Stimulated activated CD4-positive, alpha-beta T cell treated with anti-CD3 and anti-CD28 coated beads, Interleukin-12 subunit alpha, Interleukin-12 subunit beta, amount 100 ng/mL, for 4 hours (primary cell): ENCODE results near the gene ADAM22.

Source experiments
- DNase-seq: peaks from one replicate; pipeline ENCODE4 v3.0.0-alpha.2; 2020

ADAM22 gene

GRCh38 chr7:87966271-87966670 lies 32.2 kb downstream of the ADAM22 start:
- DNase-seq = no peak

GRCh38 chr7:87968021-87968420 lies 34.0 kb downstream of the ADAM22 start:
- DNase-seq = no peak

GRCh38 chr7:87982116-87982515 lies 48.1 kb downstream of the ADAM22 start:
- no peak for DNase-seq

DNA sequence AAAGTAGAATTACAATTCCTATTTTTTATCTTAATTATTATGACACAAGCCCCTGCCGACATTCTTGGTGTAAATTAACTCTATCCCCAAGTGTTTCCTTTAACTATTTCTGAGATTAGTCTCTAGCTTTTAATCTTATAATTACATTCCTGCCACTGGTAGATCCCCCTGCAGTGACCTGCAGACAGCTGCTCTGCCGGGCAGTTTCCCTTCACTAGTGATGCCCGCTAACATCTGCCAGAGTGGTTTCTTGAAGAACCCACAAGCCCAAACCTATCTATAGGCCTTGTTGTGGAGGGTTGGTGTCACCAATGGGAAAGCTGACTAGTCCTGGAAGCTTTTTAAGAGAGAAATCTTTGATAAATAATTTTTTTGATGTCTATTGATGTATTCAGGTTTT lies 50.0 kb downstream of the ADAM22 start:
- no peak for DNase-seq

DNA sequence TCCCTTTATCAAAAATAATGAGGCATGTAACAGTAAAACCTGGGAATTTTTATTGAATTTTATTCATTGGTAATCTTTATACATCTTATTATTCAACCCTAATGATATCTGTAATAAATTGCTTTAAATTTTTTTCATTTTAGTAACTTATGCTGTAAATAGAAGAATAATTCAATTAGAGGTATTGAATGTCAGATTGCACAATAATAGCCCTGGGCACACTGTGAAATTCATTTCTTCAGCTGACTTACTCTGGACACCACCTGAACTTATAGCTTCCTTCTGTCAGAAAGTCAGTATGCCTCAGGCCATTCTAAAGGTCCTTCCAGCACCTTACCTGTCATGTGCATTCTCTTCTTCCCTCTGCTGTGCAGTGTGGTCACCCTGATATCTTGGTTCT lies 59.2 kb downstream of the ADAM22 start:
- DNase-seq = no peak

GRCh38 chr7:87999261-87999660 lies 65.2 kb downstream of the ADAM22 start:
- DNase-seq = no peak

GRCh38 chr7:88001744-88002530 lies 67.9 kb downstream of the ADAM22 start:
- DNase-seq = no peak

- no peak for DNase-seq
Observed at GRCh38 chr7:88002617-88003016, 68.6 kb downstream of the ADAM22 start.

GRCh38 chr7:88003581-88003980 lies 69.5 kb downstream of the ADAM22 start:
- no peak for DNase-seq

DNA sequence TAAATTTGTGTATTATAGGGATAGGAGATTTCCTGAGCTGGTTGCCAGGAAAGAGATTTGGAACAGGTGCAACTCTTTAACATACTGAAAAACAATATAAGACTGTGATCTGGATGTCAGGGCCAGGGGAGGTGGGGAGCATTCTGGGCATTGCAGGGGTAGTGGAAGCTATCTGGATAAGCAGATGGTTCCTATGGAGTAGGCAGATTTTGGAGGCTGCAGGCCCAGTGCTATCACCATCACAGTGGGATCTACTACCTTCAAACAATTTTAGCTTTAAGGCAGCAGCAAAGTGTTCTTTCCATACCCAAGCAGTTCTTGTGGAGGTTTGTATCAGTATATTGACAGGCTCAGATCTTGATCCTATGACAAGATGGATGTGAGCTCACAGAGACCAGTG lies 71.1 kb downstream of the ADAM22 start:
- DNase-seq = no peak

DNA sequence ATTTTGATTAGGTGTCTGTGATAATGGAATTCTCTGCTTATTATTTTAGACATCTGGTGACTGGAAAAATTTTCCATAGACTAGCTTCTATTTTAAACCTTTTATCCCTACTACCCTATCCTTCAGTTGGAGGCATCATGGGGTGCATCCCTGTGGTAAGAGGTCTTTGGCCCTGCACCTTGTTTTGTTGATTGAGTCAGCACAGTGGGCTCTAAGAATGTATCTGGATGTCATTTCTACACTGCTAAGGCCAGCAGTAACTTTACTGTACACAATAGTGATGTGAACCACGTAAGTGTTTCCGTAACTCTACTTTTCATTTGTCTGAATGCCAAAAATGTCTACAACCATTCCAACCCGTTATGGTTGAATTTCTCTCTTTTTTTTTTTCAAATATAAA lies 75.6 kb downstream of the ADAM22 start:
- DNase-seq = no peak

GRCh38 chr7:88012086-88012485 lies 78.0 kb downstream of the ADAM22 start:
- no peak for DNase-seq

DNA sequence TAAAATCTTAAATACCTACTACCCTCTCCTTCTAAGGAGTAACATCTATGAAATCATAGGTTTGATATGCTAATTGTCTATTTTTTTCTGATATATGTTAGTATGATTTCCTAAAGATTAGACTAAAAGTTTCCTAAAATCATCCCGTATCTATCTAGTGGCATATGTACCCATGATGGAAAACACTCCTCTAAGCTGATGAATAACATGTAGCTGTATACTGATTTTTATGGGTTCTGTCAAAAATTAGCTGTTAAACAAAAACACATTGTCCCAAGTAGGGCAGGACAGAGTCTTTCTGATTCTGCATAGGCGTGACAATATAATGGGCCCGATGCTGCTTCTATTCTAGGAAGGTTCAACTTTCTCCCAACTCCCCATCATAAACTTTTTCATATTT lies 79.9 kb downstream of the ADAM22 start:
- no peak for DNase-seq

GRCh38 chr7:88014581-88014980 lies 80.5 kb downstream of the ADAM22 start:
- DNase-seq = no peak

GRCh38 chr7:88015309-88015708 lies 81.3 kb downstream of the ADAM22 start:
- no peak for DNase-seq

- no peak for DNase-seq
Observed at GRCh38 chr7:88018501-88018900, 84.5 kb downstream of the ADAM22 start.

DNA sequence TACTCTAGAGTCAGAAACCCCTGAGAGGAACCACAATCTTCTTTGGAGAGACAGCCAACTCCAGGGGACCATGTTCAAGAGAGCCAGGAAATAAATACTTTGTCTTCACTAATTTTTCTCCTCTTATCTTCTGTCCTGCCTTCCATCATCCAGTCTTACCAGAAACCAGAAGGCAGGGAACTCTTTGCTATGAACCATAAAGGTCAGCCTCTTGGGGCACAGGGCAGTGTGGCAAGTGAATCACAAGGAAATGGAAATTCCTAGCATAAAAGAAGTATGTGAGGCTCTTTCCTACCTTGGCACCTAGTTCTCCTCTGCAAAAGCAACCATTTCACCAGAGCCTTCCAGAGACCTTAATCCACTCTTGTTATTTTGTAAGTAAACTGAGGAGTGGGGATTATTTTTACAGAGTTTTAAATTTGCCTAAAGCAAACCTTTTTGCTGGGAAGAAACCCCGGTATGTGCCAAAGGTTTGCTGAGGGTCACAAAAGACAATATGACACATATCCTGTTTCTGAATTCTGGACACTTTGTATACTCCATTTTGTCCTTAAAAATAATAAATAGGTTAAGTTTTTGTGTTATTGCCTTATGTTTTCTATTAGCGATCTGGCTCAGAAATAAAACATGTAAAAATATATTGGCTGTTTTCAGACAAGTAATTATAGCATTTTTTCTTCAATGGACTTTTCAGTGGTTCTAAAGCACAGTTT lies 87.1 kb downstream of the ADAM22 start:
- no peak for DNase-seq

GRCh38 chr7:88027724-88028123 lies 93.7 kb downstream of the ADAM22 start:
- DNase-seq = no peak

DNA sequence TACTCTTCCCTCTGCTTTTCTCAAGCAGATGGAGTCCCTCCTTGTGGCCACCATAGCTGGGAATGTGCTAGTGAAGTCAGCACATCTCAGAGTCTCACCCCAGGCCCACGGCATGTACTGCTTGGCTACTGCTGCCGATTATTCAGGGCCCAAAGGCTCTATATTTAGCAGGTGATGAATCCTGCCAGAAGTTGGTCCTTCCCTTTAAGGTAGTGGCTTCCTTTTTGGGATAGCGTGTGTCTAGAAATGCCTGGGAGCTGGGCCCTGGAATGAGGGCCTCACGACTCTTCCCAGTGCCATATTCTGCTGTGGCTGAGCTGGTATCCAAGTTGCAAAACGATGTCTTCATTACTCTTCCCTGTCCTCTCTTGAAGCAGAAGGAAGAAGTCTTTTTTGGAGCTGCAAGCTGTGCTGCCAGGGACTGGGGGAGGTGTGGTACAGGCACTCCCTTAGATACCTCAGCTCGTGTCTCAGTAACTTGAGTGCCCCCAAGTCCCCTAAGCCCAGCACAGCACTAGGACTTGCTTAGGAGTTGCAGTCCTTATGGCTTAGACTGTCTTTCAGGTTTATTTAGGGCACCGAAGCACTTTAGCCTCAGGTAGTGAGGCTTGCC lies 100.1 kb downstream of the ADAM22 start:
- no peak for DNase-seq

- no peak for DNase-seq
Observed at GRCh38 chr7:88037050-88037449, 103.0 kb downstream of the ADAM22 start.

GRCh38 chr7:88040694-88041093 lies 106.6 kb downstream of the ADAM22 start:
- no peak for DNase-seq

DNA sequence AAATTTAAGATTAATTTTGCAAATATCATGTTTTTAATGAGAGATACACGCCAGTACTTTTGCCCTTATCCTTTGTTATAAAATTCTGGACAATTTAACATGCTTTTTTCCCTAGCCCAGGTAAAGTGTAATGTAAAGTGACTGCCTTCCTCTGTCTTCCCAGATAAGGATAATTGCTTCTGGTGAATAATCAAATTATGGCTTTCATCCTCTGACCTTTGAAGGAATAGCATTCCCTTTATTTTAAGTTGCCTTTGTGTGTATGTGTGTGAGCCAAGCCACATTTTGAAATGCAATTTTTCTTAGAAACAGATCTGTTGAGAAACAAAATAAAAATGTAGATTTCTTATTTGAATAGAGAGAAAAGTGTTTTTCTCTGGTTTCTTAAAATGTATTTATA lies 107.5 kb downstream of the ADAM22 start:
- DNase-seq = no peak

DNA sequence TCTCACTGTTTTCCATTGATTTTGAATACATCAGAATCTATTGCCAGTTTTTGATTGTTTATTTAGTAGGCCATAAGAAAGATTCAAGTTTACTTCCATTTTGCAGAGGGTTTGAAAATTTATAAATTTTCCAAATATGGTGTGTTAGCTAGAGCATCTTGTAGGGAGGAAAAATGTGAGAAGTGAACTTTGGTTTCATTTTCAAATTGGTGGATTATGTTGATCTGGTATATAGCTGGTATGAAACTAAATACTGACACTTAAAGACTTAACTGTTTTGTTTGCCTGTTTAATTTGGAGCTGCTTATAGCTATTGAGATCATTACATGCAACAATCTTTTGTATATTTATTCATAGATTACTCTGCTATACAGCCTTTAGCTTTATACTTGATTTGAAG lies 108.1 kb downstream of the ADAM22 start:
- no peak for DNase-seq

DNA sequence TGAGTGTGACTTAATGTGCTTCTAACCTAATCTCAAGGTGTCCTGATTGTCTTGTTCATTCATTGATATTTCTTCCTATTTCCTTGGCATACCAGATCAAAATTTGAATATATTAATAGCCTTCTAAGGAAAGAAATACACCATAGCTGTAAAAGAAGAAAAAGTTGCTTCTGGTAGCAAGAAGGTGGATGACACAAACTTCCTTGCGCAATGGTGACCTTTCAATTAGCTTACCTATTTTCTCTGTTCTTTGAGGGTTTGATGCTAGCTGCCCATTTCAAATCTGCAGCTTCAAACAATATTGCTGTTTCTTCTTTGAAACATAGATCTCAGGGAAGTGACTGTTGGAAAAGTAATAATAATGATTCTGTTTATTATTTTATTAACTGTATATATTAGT lies 108.8 kb downstream of the ADAM22 start:
- no peak for DNase-seq
